Stimulated activated memory B cell treated with anti-CD40 and anti-IgM and Interleukin-4, amounts not matched to agents 10 μg/mL and 1 μg/mL and 100 μg/mL, for 72 hours (primary cell): ENCODE data around the gene PRAME.
"Not testable (repeated sequence)": the region's sequence is repeated elsewhere in the genome, so short reads cannot be mapped to it uniquely, and the experiment has no call there.

Source experiments
- ATAC-seq: fragments of 150-1000 bp; cut with Tn5 transposase; 2 replicates; pipeline ENCODE4 v1.10.0; 2021
- H3K27ac Mint-ChIP-seq: one replicate; pipeline ENCODE4 v1.8.0; 2022; ENCODE audit warnings: mild to moderate bottlenecking, mixed read lengths
- H3K27me3 Mint-ChIP-seq: one replicate; pipeline ENCODE4 v1.8.0; 2022; ENCODE audit warnings: mixed read lengths
- H3K36me3 Mint-ChIP-seq: one replicate; pipeline ENCODE4 v1.8.0; 2022; ENCODE audit warnings: mixed read lengths
- H3K4me1 Mint-ChIP-seq: one replicate; pipeline ENCODE4 v1.8.0; 2022; ENCODE audit warnings: mixed read lengths
- H3K4me3 Mint-ChIP-seq: one replicate; pipeline ENCODE4 v1.8.0; 2022; ENCODE audit warnings: mild to moderate bottlenecking, moderate library complexity, mixed read lengths
- H3K9me3 Mint-ChIP-seq: one replicate; pipeline ENCODE4 v1.8.0; 2022; ENCODE audit warnings: mixed read lengths

The PRAME gene

DNA sequence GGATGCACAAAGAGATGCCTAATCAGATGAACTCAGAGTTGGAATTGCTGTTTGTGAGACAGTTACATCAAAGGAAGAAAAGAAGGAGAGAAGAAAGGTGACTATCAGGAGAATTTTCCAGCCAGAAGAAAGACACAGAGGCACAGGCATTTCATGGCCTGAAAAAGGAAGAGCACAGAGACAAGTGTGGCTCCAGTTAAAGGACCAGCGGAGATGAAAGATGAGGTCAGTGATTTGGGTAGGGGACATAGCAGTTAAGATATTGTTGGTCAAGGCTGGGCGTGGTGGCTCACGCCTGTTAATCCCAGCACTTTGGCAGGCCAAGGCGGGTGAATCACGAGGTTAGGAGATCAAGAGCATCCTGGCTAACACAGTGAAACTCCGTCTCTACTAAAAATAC is 35.6 kb downstream of the PRAME start:
- Mint-ChIP-seq H3K36me3 (no peaks in the 10 kb centered on the region), H3K9me3 (peaks cover 5% of the 10 kb centered on the region), H3K27me3 (no peaks in the 10 kb centered on the region), H3K27ac (no peak overlapping the region), H3K4me3 (no peak overlapping the region), H3K4me1 (peaks cover 7% of the 10 kb centered on the region)
- no peak for ATAC-seq

DNA sequence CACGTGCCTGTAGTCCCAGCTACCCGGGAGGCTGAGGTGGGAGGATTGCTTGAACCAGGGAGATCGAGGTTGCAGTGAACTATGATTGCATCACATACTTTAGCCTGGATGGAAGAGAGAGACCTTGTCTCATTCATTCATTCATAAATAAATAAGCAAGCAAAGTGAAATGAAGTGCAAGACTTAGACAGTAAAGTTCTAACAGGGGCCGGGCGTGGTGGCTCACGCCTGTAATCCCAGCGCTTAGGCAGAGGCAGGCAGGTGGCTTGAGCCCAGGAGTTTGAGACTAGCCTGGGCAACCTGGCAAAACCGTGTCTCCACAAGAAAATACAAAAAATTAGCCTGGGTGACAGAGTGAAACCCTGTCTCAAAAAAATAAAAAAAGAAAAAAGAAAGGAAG is 37.4 kb downstream of the PRAME start:
- Mint-ChIP-seq H3K27ac (no peak overlapping the region), H3K9me3 (no peaks in the 10 kb centered on the region), H3K36me3 (no peaks in the 10 kb centered on the region), H3K27me3 (peaks cover 4% of the 10 kb centered on the region), H3K4me3 (no peak overlapping the region), H3K4me1 (peaks cover 7% of the 10 kb centered on the region)
- no peak for ATAC-seq

DNA sequence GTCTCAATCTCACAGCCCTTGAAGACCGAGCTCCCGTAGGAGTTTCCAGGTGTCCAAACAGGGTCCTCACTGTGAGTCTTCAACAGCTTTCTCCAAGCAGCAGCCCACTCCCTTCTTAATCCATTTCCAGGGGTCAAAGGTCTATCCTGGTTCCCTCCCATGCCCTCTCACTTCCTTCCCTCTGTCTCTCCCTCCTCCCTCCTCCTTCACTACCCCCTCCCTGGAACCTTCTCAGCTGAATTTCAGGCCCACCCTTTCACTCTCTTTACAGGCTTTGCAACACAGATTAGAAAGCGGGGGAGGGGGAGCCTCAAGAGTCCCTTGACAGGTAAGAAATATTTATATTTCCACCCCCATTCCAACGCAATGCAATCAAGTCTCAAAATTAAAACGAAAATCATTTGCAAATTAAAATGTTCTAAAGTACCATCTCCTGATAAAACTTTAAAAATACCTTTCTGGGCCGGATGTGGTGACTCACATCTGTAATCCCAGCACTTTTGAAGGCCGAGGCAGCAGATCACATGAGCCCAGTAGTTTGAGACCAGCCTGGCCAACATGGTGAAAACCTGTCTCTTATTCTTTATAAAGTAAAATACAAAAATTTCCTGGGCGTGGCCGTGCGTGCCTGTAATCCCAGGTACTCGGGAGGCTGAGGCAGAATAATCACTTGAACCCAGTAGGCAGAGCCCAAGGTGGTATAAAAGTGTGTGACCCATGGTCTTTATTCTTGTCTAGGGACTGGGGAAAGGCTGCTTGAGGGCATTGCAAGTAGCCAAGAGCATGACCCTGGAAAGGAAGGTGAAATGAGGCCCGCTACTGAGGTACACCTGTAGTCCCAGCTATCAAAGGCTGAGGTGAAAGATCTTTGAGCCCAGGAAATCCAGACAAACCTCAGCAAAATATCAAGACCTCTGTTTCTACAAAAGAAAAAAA is 38.1 kb downstream of the PRAME start:
- no peak overlapping the region for H3K27ac Mint-ChIP-seq
- no peak for ATAC-seq
- peaks cover 9% of the 10 kb centered on the region for H3K27me3 Mint-ChIP-seq
- no peaks in the 10 kb centered on the region for H3K36me3 Mint-ChIP-seq
- no peak overlapping the region for H3K4me3 Mint-ChIP-seq
- H3K4me1 Mint-ChIP-seq, result peaks cover 7% of the 10 kb centered on the region
- H3K9me3 Mint-ChIP-seq, result no peaks in the 10 kb centered on the region

DNA sequence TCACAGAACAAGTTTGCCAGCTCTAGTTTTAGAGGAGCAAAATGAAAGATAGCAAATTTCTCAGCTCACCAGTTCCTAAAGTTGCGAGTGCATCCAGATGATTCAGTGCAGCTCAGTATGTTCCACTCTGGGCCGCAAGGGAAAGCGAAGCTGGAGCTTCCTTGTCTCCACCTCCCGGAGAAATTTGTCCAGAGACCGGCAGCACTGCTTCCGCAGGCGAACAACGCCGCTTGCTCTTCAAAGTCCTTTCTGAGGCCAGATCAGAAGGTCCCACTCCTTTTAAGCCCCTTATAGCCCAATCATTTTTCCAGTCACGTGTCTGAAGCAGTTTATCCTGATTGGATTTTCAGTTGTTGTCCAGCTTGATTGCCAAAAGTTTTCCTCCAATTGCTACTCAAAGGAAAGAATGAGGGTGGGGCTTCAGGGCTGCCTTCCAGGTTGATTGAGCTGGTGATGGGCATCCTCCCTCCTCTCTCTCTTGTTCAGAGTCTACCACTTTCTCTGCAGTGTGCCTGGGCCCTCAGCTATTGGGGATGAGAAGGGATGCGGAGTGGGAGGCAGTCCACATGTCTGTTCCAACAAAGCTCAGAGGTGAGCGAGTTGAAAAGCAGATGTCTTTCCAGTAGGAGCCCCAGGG is 38.9 kb downstream of the PRAME start, which contains the start of gene ZNF280A:
ZNF280A (minus strand) TSS at position 251 of the 637 bp plus-strand sequence. CDS start 4,640 bp downstream, outside the sequence.
- Mint-ChIP-seq H3K27me3 (peaks cover 17% of the 10 kb centered on the region), H3K4me3 (no peak within 1 kb of the TSS), H3K9me3 (no peaks in the 10 kb centered on the region), H3K36me3 (no peaks in the 10 kb centered on the region), H3K4me1 (peaks cover 7% of the 10 kb centered on the region), H3K27ac (no peak within 1 kb of the TSS)
- ATAC-seq, result no peak

DNA sequence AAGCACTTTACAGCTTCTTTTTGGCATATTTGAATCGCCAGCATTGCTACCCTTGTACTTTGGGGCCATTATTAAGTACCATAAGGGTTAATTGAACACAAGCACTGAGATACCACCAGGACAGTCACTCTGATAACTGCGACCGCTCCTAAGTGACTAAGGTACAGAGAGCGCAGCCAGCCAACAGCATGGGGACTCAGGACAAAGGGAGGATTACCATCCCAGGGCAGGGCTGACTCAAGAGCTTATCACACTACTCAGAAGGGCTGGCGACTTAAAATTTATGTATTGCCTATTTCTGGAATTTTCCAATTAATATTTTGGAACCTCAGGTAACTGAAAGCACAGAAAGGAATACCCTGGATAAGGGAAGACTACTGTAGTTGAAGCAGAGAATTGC is 39.5 kb downstream of the PRAME start:
- no peak for ATAC-seq
- H3K4me3 Mint-ChIP-seq, result no peak overlapping the region
- no peaks in the 10 kb centered on the region for H3K36me3 Mint-ChIP-seq
- H3K27me3 Mint-ChIP-seq, result peaks cover 23% of the 10 kb centered on the region
- H3K9me3 Mint-ChIP-seq, result no peaks in the 10 kb centered on the region
- peaks cover 7% of the 10 kb centered on the region for H3K4me1 Mint-ChIP-seq
- no peak overlapping the region for H3K27ac Mint-ChIP-seq

DNA sequence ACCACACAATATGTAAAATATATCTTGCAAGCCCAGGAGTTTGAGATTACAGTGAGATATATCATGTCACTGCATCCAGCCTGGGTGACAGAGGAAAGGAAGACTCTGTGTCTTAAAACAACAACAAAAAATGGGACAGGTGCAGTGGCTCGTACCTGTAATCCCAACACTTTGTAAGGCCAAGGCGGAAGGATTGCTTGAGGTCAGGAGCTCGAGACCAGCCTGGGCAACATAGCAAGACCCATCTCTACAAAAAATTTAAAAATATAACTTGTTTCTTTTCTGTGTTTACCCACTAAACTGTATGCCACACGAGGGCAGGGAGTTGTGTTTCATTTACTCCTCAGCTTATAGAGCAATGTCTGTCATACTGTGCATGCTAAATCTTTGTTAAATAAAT is 42.1 kb downstream of the PRAME start:
- peaks cover 13% of the 10 kb centered on the region for H3K4me1 Mint-ChIP-seq
- H3K36me3 Mint-ChIP-seq, result no peaks in the 10 kb centered on the region
- no peak overlapping the region for H3K27ac Mint-ChIP-seq
- H3K27me3 Mint-ChIP-seq, result peaks cover 23% of the 10 kb centered on the region
- H3K9me3 Mint-ChIP-seq, result no peaks in the 10 kb centered on the region
- no peak overlapping the region for H3K4me3 Mint-ChIP-seq
- ATAC-seq, result no peak

DNA sequence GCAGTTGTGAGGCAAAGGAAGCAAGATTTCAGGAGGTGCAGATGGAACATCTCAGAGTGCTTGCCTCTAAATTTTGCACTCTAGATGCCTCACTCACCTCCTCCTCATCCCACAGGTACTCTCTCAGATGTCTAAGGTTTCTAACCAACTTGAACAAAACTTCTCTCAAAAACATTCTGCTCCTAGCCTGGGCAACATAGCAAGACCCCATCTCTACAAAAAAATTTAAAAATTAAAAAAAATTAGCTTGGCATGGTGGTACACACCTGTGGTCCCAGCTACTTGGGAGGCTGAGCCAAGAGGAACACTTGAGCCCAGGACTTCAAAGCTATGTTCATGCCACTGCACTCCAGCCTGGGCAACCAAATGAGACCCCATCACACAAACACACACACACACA is 43.2 kb downstream of the PRAME start:
- Mint-ChIP-seq H3K27ac (no peak overlapping the region), H3K4me1 (peaks cover 13% of the 10 kb centered on the region), H3K4me3 (no peak overlapping the region), H3K27me3 (peaks cover 23% of the 10 kb centered on the region), H3K9me3 (peaks cover 5% of the 10 kb centered on the region), H3K36me3 (no peaks in the 10 kb centered on the region)
- ATAC-seq, result no peak

DNA sequence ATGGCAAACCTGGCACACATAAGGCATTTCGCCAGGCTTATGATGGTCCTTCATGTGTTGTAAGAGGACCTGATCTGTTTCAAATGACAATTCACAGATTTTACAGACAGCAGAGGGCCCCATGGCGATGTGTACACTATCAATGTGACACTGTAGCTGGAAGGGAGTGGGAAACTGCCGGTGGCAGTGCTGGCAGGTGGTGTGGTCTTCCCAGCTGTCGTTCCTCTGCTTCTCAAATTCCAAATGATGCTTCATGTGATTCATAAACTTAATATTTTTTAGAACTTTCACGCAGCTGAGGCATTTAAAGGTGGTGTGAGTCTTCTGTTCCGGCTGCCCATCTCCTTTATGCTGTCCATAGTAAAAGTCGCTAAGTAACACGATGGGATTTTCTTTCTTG is 44.6 kb downstream of the PRAME start:
- Mint-ChIP-seq H3K27me3 (peaks cover 23% of the 10 kb centered on the region), H3K9me3 (peaks cover 10% of the 10 kb centered on the region)
- H3K4me1 Mint-ChIP-seq, H3K4me3 Mint-ChIP-seq, H3K27ac Mint-ChIP-seq, H3K36me3 Mint-ChIP-seq, ATAC-seq: not testable (repeated sequence)

DNA sequence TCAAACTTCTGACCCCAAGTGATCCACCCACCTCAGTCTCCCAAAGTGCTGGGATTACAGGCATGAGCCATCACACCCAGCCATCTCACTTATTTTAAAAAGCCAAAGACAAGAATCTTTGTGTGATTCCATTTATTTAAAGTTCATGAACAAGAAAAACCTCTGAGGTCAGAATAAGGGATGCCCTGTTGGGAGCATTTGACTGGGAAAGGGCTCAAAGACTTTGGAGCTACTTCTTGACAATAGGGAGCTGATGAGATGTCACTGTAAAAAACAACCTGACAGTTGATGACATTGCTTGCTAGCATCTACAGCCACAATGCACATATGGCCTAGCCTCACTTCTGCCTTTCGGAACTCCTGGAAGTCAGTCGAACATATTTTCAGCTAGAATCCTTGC is 45.4 kb downstream of the PRAME start:
- no peak for ATAC-seq
- peaks cover 11% of the 10 kb centered on the region for H3K9me3 Mint-ChIP-seq
- H3K36me3 Mint-ChIP-seq, result no peaks in the 10 kb centered on the region
- no peak overlapping the region for H3K27ac Mint-ChIP-seq
- H3K4me1 Mint-ChIP-seq, result peaks cover 6% of the 10 kb centered on the region
- peaks cover 23% of the 10 kb centered on the region for H3K27me3 Mint-ChIP-seq
- no peak overlapping the region for H3K4me3 Mint-ChIP-seq

DNA sequence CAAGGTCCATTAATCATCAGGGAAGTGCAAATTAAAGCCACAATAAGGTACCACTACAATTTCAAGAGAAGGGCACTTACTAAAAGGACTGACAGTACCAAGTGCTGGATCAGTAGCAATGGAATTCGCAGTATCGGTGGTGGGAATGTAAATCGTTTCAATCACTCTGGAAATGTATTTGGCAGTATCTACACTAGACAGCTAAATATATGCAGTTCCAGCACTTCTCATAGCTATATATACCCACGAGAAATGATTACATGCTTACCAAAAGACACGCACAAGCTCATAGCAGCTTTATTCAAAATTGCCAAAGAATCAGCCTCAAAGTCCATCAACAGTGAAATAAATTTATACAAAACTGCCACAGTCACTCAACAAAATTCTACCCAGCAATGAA is 46.1 kb downstream of the PRAME start:
- no peak for ATAC-seq
- Mint-ChIP-seq H3K36me3 (no peaks in the 10 kb centered on the region), H3K9me3 (peaks cover 11% of the 10 kb centered on the region), H3K4me3 (no peak overlapping the region), H3K27me3 (peaks cover 23% of the 10 kb centered on the region), H3K27ac (no peak overlapping the region), H3K4me1 (peaks cover 9% of the 10 kb centered on the region)

DNA sequence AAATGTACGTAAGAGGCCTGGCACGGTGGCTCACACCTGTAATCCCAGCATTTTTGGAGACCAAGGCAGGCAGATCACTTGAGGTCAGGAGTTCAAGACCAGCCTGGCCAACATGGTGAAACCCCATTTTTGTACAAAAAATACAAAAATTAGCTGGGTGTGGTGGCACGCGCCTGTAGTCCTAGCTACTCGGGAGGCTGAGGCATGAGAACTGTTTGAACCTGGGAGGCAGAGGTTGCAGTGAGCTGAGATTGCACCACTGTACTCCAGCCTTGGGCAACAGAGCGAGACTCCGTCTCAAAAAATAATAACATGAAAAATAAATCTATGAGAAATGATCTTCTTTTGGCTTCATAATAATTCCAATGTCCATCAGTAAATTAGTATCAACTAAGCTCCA is 48.2 kb downstream of the PRAME start:
- peaks cover 19% of the 10 kb centered on the region for H3K4me1 Mint-ChIP-seq
- H3K9me3 Mint-ChIP-seq, result peaks cover 11% of the 10 kb centered on the region
- not testable (repeated sequence) for H3K27ac Mint-ChIP-seq, ATAC-seq, H3K36me3 Mint-ChIP-seq, H3K4me3 Mint-ChIP-seq
- H3K27me3 Mint-ChIP-seq, result peaks cover 13% of the 10 kb centered on the region

DNA sequence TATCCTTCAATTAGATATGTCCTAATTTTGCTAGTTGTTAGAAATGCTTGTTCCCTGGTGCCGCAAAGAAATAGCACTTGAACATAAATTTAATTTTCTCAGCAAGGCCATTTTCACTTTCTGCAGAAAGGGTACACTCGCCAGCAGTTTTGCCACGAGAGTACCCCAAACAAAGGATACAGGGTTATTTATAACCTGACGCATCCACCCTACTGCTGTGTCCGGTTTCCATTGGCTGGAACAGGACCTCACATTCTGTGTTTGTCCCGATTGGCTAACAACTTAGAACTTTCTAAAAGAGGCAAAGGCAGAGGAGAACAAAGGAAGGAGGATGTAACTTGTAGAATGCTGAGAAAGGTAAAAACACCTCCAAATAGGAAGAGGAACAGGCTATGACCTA is 49.2 kb downstream of the PRAME start:
- peaks cover 22% of the 10 kb centered on the region for H3K4me1 Mint-ChIP-seq
- ATAC-seq, H3K27ac Mint-ChIP-seq, H3K27me3 Mint-ChIP-seq: not testable (repeated sequence)
- H3K9me3 Mint-ChIP-seq, result peaks cover 11% of the 10 kb centered on the region
- H3K36me3 Mint-ChIP-seq, result peaks cover 13% of the 10 kb centered on the region
- H3K4me3 Mint-ChIP-seq, result peak overlapping the region; percentile 56

DNA sequence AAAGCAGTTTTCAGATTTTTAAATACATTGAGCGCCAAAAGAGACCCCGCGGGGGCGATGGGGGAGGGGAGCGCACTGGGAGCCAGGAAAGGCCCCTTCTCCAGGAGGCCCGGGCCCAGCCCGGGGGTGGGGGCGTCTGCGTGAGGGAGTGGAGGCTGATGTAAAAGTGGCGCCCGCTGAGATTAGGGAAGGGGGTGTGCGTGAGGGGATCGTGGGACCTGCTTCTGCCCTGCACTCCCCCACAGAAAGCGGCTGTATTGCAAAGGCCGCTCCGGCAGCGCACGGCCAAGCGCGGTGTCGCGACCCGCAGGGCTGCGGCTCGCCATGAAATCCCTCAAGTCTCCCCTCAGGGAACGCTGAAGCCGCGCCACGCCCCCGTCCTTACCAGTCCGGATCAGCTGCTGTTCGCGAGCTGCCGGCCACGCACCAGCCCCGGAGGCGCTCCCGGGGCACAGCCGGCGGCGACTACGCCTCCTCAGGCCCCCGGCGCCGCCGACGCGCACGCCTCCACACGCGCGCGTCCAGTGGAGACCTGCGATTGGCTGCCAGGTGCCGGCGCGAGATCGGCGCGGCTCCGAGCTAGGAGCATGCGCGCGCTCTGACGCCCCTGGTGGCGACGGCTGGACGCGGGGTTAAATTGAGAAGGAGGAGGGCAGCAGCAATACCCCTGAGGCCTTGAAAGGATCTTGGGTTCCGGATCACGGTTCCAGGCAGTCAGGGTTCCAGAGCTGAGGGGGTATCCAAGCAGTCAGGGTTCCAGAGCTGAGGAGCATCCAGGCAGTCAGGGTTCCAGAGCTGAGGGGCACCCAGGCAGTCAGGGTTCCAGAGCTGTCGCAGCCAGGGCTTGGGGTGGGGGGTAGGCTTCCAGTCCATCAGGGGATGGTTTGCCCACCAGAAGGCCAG is 50.5 kb downstream of the PRAME start, which contains the start of gene ZNF280B:
ZNF280B (minus strand) TSS at position 469 of the 903 bp plus-strand sequence. CDS start 19,344 bp downstream, outside the sequence.
- Mint-ChIP-seq H3K36me3 (peaks cover 22% of the 10 kb centered on the region), H3K9me3 (peaks cover 11% of the 10 kb centered on the region), H3K27ac (peak within 1 kb of the TSS; percentile 54), H3K27me3 (no peaks in the 10 kb centered on the region), H3K4me3 (peak within 1 kb of the TSS; percentile 82), H3K4me1 (peaks cover 22% of the 10 kb centered on the region)
- ATAC-seq, result peak; percentile 97

DNA sequence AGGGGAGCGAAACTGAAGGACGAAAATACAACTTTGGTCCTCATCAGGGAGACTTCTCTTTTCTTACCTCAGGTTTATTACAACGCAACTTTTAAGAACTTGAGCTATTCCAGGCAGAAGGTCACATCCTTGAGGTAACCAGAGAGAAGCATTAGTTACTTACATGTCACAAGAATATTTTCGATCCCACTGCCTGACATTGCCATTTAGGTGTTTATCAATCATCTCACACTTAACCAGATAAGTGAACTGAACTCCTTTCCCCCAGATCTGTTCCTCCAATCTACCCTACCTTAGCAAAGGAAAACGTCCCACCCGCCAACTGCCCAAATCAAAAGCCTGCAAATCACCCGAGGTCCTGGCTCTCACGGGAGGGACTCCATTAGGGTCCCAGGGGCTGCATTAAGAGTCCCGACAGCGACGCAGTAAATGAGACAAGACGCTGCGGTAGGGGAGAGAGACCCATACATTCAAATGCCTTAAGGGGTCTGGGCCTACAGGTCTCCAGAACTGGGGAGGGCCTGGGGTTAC is 51.3 kb downstream of the PRAME start:
- H3K36me3 Mint-ChIP-seq, result peaks cover 22% of the 10 kb centered on the region
- peaks cover 22% of the 10 kb centered on the region for H3K4me1 Mint-ChIP-seq
- peaks cover 11% of the 10 kb centered on the region for H3K9me3 Mint-ChIP-seq
- H3K4me3 Mint-ChIP-seq, result peak overlapping the region; percentile 82
- ATAC-seq, result no peak
- no peaks in the 10 kb centered on the region for H3K27me3 Mint-ChIP-seq
- peak overlapping the region; percentile 54 for H3K27ac Mint-ChIP-seq

DNA sequence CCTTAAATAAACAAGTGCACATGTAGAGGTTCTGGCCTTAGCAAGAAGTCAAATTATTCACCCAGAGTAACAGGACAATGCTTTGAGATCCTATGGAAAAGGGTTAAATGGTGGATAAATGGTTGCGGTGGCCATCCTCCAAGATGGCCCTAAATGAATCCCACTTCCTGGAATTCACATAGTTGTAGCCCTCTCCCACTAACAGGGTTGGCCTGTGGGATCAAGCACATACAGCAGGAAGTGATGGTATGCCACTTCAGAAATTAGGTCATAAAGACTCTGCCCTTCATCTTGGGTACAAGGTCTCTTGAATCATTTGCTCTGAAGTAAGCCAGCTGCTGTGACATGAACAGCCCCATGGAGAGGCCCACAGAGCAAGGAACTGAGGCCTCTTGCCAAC is 52.3 kb downstream of the PRAME start:
- Mint-ChIP-seq H3K9me3 (peaks cover 11% of the 10 kb centered on the region), H3K27ac (no peak overlapping the region), H3K36me3 (peaks cover 27% of the 10 kb centered on the region), H3K27me3 (no peaks in the 10 kb centered on the region), H3K4me1 (peaks cover 16% of the 10 kb centered on the region), H3K4me3 (no peak overlapping the region)
- ATAC-seq, result no peak
